H1 (cell line): Measurements from ENCODE around the gene FCHSD1. TPM values are rescaled to one million over a fixed set of nuclear protein-coding genes. Genes with fewer than 3 reads are reported as not detected.
A peak's percentile ranks its signal among the peaks of the same experiment; 100 is the strongest.

Source experiments
- ASH2L ChIP-seq: fragments of 200-600, 300-600 bp; sonication (generic); IDR thresholded peaks from one replicate; pipeline ENCODE4 v1.7.1; 2017; ENCODE audit warnings: low read length
- NANOG ChIP-seq: IDR thresholded peaks from 2 replicates; pipeline ENCODE4 v1.6.1; 2011; ENCODE audit warnings: low read length, low read depth, mild to moderate bottlenecking, inconsistent platforms; ENCODE audit not compliant: insufficient read depth, poor library complexity, severe bottlenecking
- PHF8 ChIP-seq: fragments of 200-600 bp; sonication (generic); conservative IDR thresholded peaks from 2 replicates; pipeline ENCODE4 v1.7.1; 2012; ENCODE audit warnings: low read depth, mild to moderate bottlenecking, inconsistent platforms, low read length, moderate library complexity
- RAD21 ChIP-seq, 2 experiments: IDR thresholded peaks in 1 of 2; conservative IDR thresholded peaks in 1 of 2; 2 replicates each; pipeline ENCODE4 v1.6.1; 2011; ENCODE audit warnings: low read depth in 2 of 2, low read length in 2 of 2, improper control_type of control experiment in 1 of 2, inconsistent platforms in 1 of 2, mild to moderate bottlenecking in 1 of 2, moderate library complexity in 1 of 2
- RBBP5 ChIP-seq: IDR thresholded peaks from 2 replicates; pipeline ENCODE4 v1.7.1; 2012; ENCODE audit warnings: low read depth, mild to moderate bottlenecking, inconsistent platforms, low read length, moderate library complexity, borderline replicate concordance
- RFX5 ChIP-seq: IDR thresholded peaks from 2 replicates; pipeline ENCODE4 v1.6.1; 2011; ENCODE audit warnings: low read depth, low read length, improper control_type of control experiment, borderline replicate concordance
- SAP30 ChIP-seq: fragments of 300-600 bp; sonication (generic); IDR thresholded peaks from 2 replicates; pipeline ENCODE4 v1.7.1; 2012; ENCODE audit warnings: low read length, moderate library complexity, mild to moderate bottlenecking, inconsistent platforms; ENCODE audit not compliant: insufficient read depth, insufficient replicate concordance
- polyA plus RNA-seq, 7 experiments: library from polyadenylated mRNA; depleted of rRNA in 3 of 7; stranded (reverse) in 5 of 7; unstranded in 2 of 7; fragments of >200 nt in 5 of 7; fragments of 200-250 nt in 2 of 7; gene quantifications; 1 replicate in 5 of 7; 2 replicates in 1 of 7; 4 replicates in 1 of 7; pipeline versions ENCODE4 v1.2.1 to v1.2.3, GENCODE V29; 2011 to 2013; ENCODE audit warnings: missing spikeins in 2 of 7, mixed read lengths in 2 of 7
- total RNA-seq: library from RNA; stranded (reverse); fragmentation: NEBNext Ultra II Directional; extraction: Animal tissue kit (Norgen Biotek cat#: 25700); gene quantifications from 2 replicates; pipeline ENCODE4 v1.2.1, GENCODE V29; 2021

The FCHSD1 gene
- total and polyA plus RNA-seq, 2 of the 8 experiments (the other 6 are each of a cell fraction or from before 2014, with no cell fraction given) = 22.0 to 30.1 TPM

- no peak for TF ChIP-seq SAP30
- TF ChIP-seq PHF8 = no peak
- no peak for TF ChIP-seq NANOG
- TF ChIP-seq RFX5 = no peak
- no peak for TF ChIP-seq ASH2L
- peak; percentile 16 to 40; a peak in 2 of 4 replicates for TF ChIP-seq RAD21 (IDR thresholded peaks at IDR 0.05 in 1 of 2, conservative IDR thresholded peaks at IDR 0.05 in 1 of 2; ENCODE audit: low read depth in 2 of 2, low read length in 2 of 2)
- TF ChIP-seq RBBP5 = no peak
Measured at GRCh38 chr5:141669520-141669919, 18.3 kb upstream of the FCHSD1 start (continued).
